ENCODE measurements around the gene CD276. TPM values are rescaled to one million over a fixed set of nuclear protein-coding genes. Genes with fewer than 3 reads are reported as not detected.
A peak's percentile ranks its signal among the peaks of the same experiment; 100 is the strongest.

Gene CD276
- polyA plus RNA-seq, 4 donors: 7.8 to 86.5 (median 25.5) TPM

GRCh38 chr15:73687351-73687750 lies 3.2 kb downstream of the CD276 start:
- no peak for DNase-seq
- H3K27ac ChIP-seq (ENCODE audit: low read depth in 1 of 3, low read length in 2 of 3): peak overlapping the region in 1 of 3 donors; percentile 38
- 79 to 94% (median 91%) methylated on average over 2 of the region's 2 CpGs for WGBS, 3 donors

GRCh38 chr15:73688455-73688854 lies 4.3 kb downstream of the CD276 start:
- Histone ChIP-seq H3K36me3 (ENCODE audit: control insufficient read depth in 3 of 3, insufficient read depth in 2 of 3, low read depth in 1 of 3, low read length in 3 of 3) (peaks cover 0 to 14% (median 0%) of the 10 kb centered on the region in 3 donors), H3K4me3 (ENCODE audit: low read depth in 1 of 3, low read length in 3 of 3) (no peak overlapping the region), H3K4me1 (ENCODE audit: control insufficient read depth in 3 of 3, insufficient read depth in 2 of 3, low read depth in 1 of 3, low read length in 2 of 3) (peaks cover 0 to 18% (median 6%) of the 10 kb centered on the region in 3 donors), H3K9me3 (ENCODE audit: control insufficient read depth in 2 of 2, insufficient read depth in 1 of 2, low read depth in 1 of 2, low read length in 1 of 2) (peaks cover 0 to 2% of the 10 kb centered on the region in 2 donors), H3K27ac (ENCODE audit: low read depth in 1 of 3, low read length in 2 of 3) (no peak overlapping the region), H3K27me3 (ENCODE audit: control insufficient read depth in 3 of 3, insufficient read depth in 3 of 3, low read length in 3 of 3) (no peaks in the 10 kb centered on the region)
- 89 to 96% (median 91%) methylated on average over 6 of the region's 6 CpGs for WGBS, 3 donors
- no peak for DNase-seq
- FAIRE-seq: no peak

More at GRCh38 chr15:73687351-73687750, 3.2 kb downstream of the CD276 start:
- H3K27me3 ChIP-seq (ENCODE audit: control insufficient read depth in 3 of 3, insufficient read depth in 3 of 3, low read length in 3 of 3): no peaks in the 10 kb centered on the region
- no peak overlapping the region for H3K4me3 ChIP-seq (ENCODE audit: low read depth in 1 of 3, low read length in 3 of 3)
- peaks cover 0 to 19% (median 6%) of the 10 kb centered on the region in 3 donors for H3K4me1 ChIP-seq (ENCODE audit: control insufficient read depth in 3 of 3, insufficient read depth in 2 of 3, low read depth in 1 of 3, low read length in 2 of 3)
- no peak for FAIRE-seq
- peaks cover 0 to 14% (median 0%) of the 10 kb centered on the region in 3 donors for H3K36me3 ChIP-seq (ENCODE audit: control insufficient read depth in 3 of 3, insufficient read depth in 2 of 3, low read depth in 1 of 3, low read length in 3 of 3)
- peaks cover 0 to 2% of the 10 kb centered on the region in 2 donors for H3K9me3 ChIP-seq (ENCODE audit: control insufficient read depth in 2 of 2, insufficient read depth in 1 of 2, low read depth in 1 of 2, low read length in 1 of 2)

DNA sequence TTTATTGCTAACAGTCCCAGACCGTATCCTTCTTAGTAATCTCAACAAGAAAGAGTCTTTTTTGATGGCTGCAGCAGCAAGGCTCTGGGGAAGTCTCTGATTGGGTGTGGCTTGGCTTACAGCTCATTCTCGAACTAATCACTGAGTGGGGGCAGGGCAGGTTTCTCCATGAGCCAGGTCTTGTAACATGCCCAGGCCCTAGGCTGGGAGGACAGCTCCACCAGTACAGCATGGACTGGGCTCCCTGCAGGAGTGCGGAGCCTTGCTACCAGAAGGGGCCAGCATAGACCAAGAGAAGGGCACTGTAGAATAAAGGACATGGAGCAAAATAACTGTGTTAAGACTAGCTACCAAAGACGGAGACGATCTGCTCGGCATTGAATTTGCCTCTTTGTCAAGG lies 7.2 kb downstream of the CD276 start:
- peaks cover 0 to 2% of the 10 kb centered on the region in 2 donors for H3K9me3 ChIP-seq (ENCODE audit: control insufficient read depth in 2 of 2, insufficient read depth in 1 of 2, low read depth in 1 of 2, low read length in 1 of 2)
- 58 to 64% (median 58%) methylated on average over 6 of the region's 6 CpGs for WGBS, 3 donors
- H3K4me3 ChIP-seq (ENCODE audit: low read depth in 1 of 3, low read length in 3 of 3): no peak overlapping the region
- peaks cover 0 to 23% (median 0%) of the 10 kb centered on the region in 3 donors for H3K36me3 ChIP-seq (ENCODE audit: control insufficient read depth in 3 of 3, insufficient read depth in 2 of 3, low read depth in 1 of 3, low read length in 3 of 3)
- no peak for FAIRE-seq
- peak; percentile 64 to 65 for DNase-seq
- no peak overlapping the region for H3K27ac ChIP-seq (ENCODE audit: low read depth in 1 of 3, low read length in 2 of 3)
- H3K4me1 ChIP-seq (ENCODE audit: control insufficient read depth in 3 of 3, insufficient read depth in 2 of 3, low read depth in 1 of 3, low read length in 2 of 3): peaks cover 0 to 8% (median 3%) of the 10 kb centered on the region in 3 donors
- no peaks in the 10 kb centered on the region for H3K27me3 ChIP-seq (ENCODE audit: control insufficient read depth in 3 of 3, insufficient read depth in 3 of 3, low read length in 3 of 3)

DNA sequence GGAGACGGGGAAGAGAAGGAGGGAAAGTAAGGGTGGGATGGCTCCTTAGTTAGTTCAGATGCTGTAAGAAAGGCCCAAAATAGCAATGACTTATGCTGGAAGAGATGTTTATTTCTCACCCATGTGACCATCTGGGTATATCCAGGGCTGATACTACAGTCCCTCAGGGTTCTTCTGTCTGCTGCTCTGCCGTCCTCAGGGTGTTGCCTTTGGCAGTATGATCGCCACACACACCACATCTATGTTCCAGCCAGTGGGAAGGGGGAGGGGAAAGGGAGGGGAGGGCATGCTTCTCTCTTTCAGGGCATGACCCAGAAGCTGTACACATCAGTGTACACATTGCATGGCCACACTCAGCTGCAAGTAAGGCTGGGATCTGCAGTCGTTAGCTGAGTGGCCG lies 10.2 kb downstream of the CD276 start:
- DNase-seq: no peak
- H3K27me3 ChIP-seq (ENCODE audit: control insufficient read depth in 3 of 3, insufficient read depth in 3 of 3, low read length in 3 of 3): no peaks in the 10 kb centered on the region
- H3K4me1 ChIP-seq (ENCODE audit: control insufficient read depth in 3 of 3, insufficient read depth in 2 of 3, low read depth in 1 of 3, low read length in 2 of 3): peaks cover 0 to 9% (median 2%) of the 10 kb centered on the region in 3 donors
- no peak overlapping the region for H3K4me3 ChIP-seq (ENCODE audit: low read depth in 1 of 3, low read length in 3 of 3)
- peaks cover 0 to 27% (median 0%) of the 10 kb centered on the region in 3 donors for H3K36me3 ChIP-seq (ENCODE audit: control insufficient read depth in 3 of 3, insufficient read depth in 2 of 3, low read depth in 1 of 3, low read length in 3 of 3)
- peak overlapping the region in 1 of 3 donors; percentile 32 for H3K27ac ChIP-seq (ENCODE audit: low read depth in 1 of 3, low read length in 2 of 3)
- no peak for FAIRE-seq
- peaks cover 0 to 2% of the 10 kb centered on the region in 2 donors for H3K9me3 ChIP-seq (ENCODE audit: control insufficient read depth in 2 of 2, insufficient read depth in 1 of 2, low read depth in 1 of 2, low read length in 1 of 2)
- WGBS, 3 donors: 53 to 82% (median 70%) methylated on average over 5 of the region's 5 CpGs

GRCh38 chr15:73695773-73696640 lies 11.8 kb downstream of the CD276 start:
- Histone ChIP-seq H3K4me3 (ENCODE audit: low read depth in 1 of 3, low read length in 3 of 3) (no peak overlapping the region), H3K4me1 (ENCODE audit: control insufficient read depth in 3 of 3, insufficient read depth in 2 of 3, low read depth in 1 of 3, low read length in 2 of 3) (peaks cover 0 to 9% (median 2%) of the 10 kb centered on the region in 3 donors), H3K9me3 (ENCODE audit: control insufficient read depth in 2 of 2, insufficient read depth in 1 of 2, low read depth in 1 of 2, low read length in 1 of 2) (no peaks in the 10 kb centered on the region), H3K27ac (ENCODE audit: low read depth in 1 of 3, low read length in 2 of 3) (peak overlapping the region in 1 of 3 donors; percentile 38), H3K36me3 (ENCODE audit: control insufficient read depth in 3 of 3, insufficient read depth in 2 of 3, low read depth in 1 of 3, low read length in 3 of 3) (peaks cover 0 to 32% (median under 1%) of the 10 kb centered on the region in 3 donors), H3K27me3 (ENCODE audit: control insufficient read depth in 3 of 3, insufficient read depth in 3 of 3, low read length in 3 of 3) (no peaks in the 10 kb centered on the region)
- WGBS, 3 donors: 73 to 80% (median 77%) methylated on average over 15 to 16 of the region's 16 CpGs
- no peak for FAIRE-seq
- DNase-seq: no peak

- Histone ChIP-seq H3K9me3 (ENCODE audit: control insufficient read depth in 2 of 2, insufficient read depth in 1 of 2, low read depth in 1 of 2, low read length in 1 of 2) (no peaks in the 10 kb centered on the region), H3K4me3 (ENCODE audit: low read depth in 1 of 3, low read length in 3 of 3) (no peak overlapping the region), H3K4me1 (ENCODE audit: control insufficient read depth in 3 of 3, insufficient read depth in 2 of 3, low read depth in 1 of 3, low read length in 2 of 3) (peaks cover 0 to 9% (median 2%) of the 10 kb centered on the region in 3 donors), H3K27me3 (ENCODE audit: control insufficient read depth in 3 of 3, insufficient read depth in 3 of 3, low read length in 3 of 3) (no peaks in the 10 kb centered on the region), H3K36me3 (ENCODE audit: control insufficient read depth in 3 of 3, insufficient read depth in 2 of 3, low read depth in 1 of 3, low read length in 3 of 3) (peaks cover 0 to 36% (median 3%) of the 10 kb centered on the region in 3 donors), H3K27ac (ENCODE audit: low read depth in 1 of 3, low read length in 2 of 3) (peak overlapping the region; percentile 6 to 38 (median 27))
- FAIRE-seq (no peak), DNase-seq (no peak)
- WGBS, 3 donors: 59 to 81% (median 67%) methylated on average over 1 of the region's 1 CpG
Measured at GRCh38 chr15:73696641-73697001, 12.4 kb downstream of the CD276 start.

- H3K4me3 ChIP-seq (ENCODE audit: low read depth in 1 of 3, low read length in 3 of 3): no peak overlapping the region
- peak overlapping the region; percentile 6 to 38 (median 27) for H3K27ac ChIP-seq (ENCODE audit: low read depth in 1 of 3, low read length in 2 of 3)
- no peaks in the 10 kb centered on the region for H3K27me3 ChIP-seq (ENCODE audit: control insufficient read depth in 3 of 3, insufficient read depth in 3 of 3, low read length in 3 of 3)
- FAIRE-seq (no peak), DNase-seq (peak; percentile 66 to 76)
- H3K4me1 ChIP-seq (ENCODE audit: control insufficient read depth in 3 of 3, insufficient read depth in 2 of 3, low read depth in 1 of 3, low read length in 2 of 3): peaks cover 0 to 9% (median 2%) of the 10 kb centered on the region in 3 donors
- H3K9me3 ChIP-seq (ENCODE audit: control insufficient read depth in 2 of 2, insufficient read depth in 1 of 2, low read depth in 1 of 2, low read length in 1 of 2): no peaks in the 10 kb centered on the region
- H3K36me3 ChIP-seq (ENCODE audit: control insufficient read depth in 3 of 3, insufficient read depth in 2 of 3, low read depth in 1 of 3, low read length in 3 of 3): peaks cover 0 to 33% (median 3%) of the 10 kb centered on the region in 3 donors
- 13 to 40% (median 30%) methylated on average over 9 of the region's 9 CpGs for WGBS, 3 donors
Measured at GRCh38 chr15:73697033-73697467, 12.9 kb downstream of the CD276 start.

- Histone ChIP-seq H3K36me3 (ENCODE audit: control insufficient read depth in 3 of 3, insufficient read depth in 2 of 3, low read depth in 1 of 3, low read length in 3 of 3) (peaks cover 0 to 53% (median 3%) of the 10 kb centered on the region in 3 donors), H3K9me3 (ENCODE audit: control insufficient read depth in 2 of 2, insufficient read depth in 1 of 2, low read depth in 1 of 2, low read length in 1 of 2) (no peaks in the 10 kb centered on the region), H3K27ac (ENCODE audit: low read depth in 1 of 3, low read length in 2 of 3) (no peak overlapping the region), H3K27me3 (ENCODE audit: control insufficient read depth in 3 of 3, insufficient read depth in 3 of 3, low read length in 3 of 3) (no peaks in the 10 kb centered on the region), H3K4me3 (ENCODE audit: low read depth in 1 of 3, low read length in 3 of 3) (no peak overlapping the region), H3K4me1 (ENCODE audit: control insufficient read depth in 3 of 3, insufficient read depth in 2 of 3, low read depth in 1 of 3, low read length in 2 of 3) (peaks cover 0 to 9% (median 0%) of the 10 kb centered on the region in 3 donors)
- DNase-seq (no peak), FAIRE-seq (no peak)
- 81 to 87% (median 84%) methylated on average over 14 of the region's 14 CpGs for WGBS, 3 donors
Measured at GRCh38 chr15:73699249-73700040, 15.3 kb downstream of the CD276 start.

Measured in small intestine (tissue), 7 donors.